IPS DF 4.7 (cell line): ENCODE results near the gene TIMP2.
"Not testable (repeated sequence)": the region's sequence is repeated elsewhere in the genome, so short reads cannot be mapped to it uniquely, and the experiment has no call there.

ENCODE experiments used
- DNase-seq: peaks from one replicate; pipeline ENCODE4 v3.0.0-alpha.2; 2013; ENCODE audit warnings: low spot score; ENCODE audit errors: extremely low read depth

The TIMP2 gene

GRCh38 chr17:78908426-78908825 is 16.8 kb downstream of the TIMP2 start:
- DNase-seq = no peak

GRCh38 chr17:78905541-78905940 is 19.6 kb downstream of the TIMP2 start:
- DNase-seq = no peak

- no peak for DNase-seq
These were observed 20.1 kb downstream of the TIMP2 start for GRCh38 chr17:78905116-78905515.

GRCh38 chr17:78904371-78904770 is 20.8 kb downstream of the TIMP2 start:
- no peak for DNase-seq

- no peak for DNase-seq
These were observed 21.9 kb downstream of the TIMP2 start, which contains the start of gene CEP295NL for GRCh38 chr17:78903101-78903779. TSS of gene CEP295NL (minus strand) at chr17:78903201. CDS start at chr17:78901828, 1,373 bp downstream.

GRCh38 chr17:78902231-78902630 is 23.0 kb downstream of the TIMP2 start:
- not testable (repeated sequence) for DNase-seq

GRCh38 chr17:78901806-78902205 is 23.4 kb downstream of the TIMP2 start:
- no peak for DNase-seq

GRCh38 chr17:78900816-78901215 is 24.4 kb downstream of the TIMP2 start:
- no peak for DNase-seq

GRCh38 chr17:78899361-78900260 is 25.6 kb downstream of the TIMP2 start:
- DNase-seq = no peak

- no peak for DNase-seq
These were observed 26.2 kb downstream of the TIMP2 start for GRCh38 chr17:78898947-78899346.

- no peak for DNase-seq
These were observed 26.9 kb downstream of the TIMP2 start for GRCh38 chr17:78898075-78898836.

GRCh38 chr17:78897664-78898047 is 27.5 kb downstream of the TIMP2 start:
- DNase-seq = no peak

GRCh38 chr17:78896834-78897663 is 28.1 kb downstream of the TIMP2 start:
- DNase-seq = no peak

GRCh38 chr17:78896091-78896833 is 28.9 kb downstream of the TIMP2 start:
- DNase-seq = no peak

GRCh38 chr17:78895322-78895721 is 29.9 kb downstream of the TIMP2 start:
- no peak for DNase-seq

- no peak for DNase-seq
These were observed 31.5 kb downstream of the TIMP2 start for GRCh38 chr17:78893684-78894083.

GRCh38 chr17:78892936-78893379 is 32.2 kb downstream of the TIMP2 start:
- DNase-seq = no peak

- DNase-seq = no peak
These were observed 32.7 kb downstream of the TIMP2 start for GRCh38 chr17:78892520-78892919.

- no peak for DNase-seq
These were observed 33.1 kb downstream of the TIMP2 start for GRCh38 chr17:78892062-78892456.

GRCh38 chr17:78891406-78892061 is 33.7 kb downstream of the TIMP2 start:
- no peak for DNase-seq
